HG02610 (cell line): Measurements from ENCODE around the gene CYTH3.
"Not testable (repeated sequence)": the region's sequence is repeated elsewhere in the genome, so short reads cannot be mapped to it uniquely, and the experiment has no call there.

Experiments
- ATAC-seq: cut with Tn5 transposase; IDR thresholded peaks from one replicate; pipeline ENCODE4 v1.9.1; 2021; ENCODE audit warnings: mild to moderate bottlenecking, moderate library complexity; ENCODE audit not compliant: unreplicated experiment

The CYTH3 gene

DNA sequence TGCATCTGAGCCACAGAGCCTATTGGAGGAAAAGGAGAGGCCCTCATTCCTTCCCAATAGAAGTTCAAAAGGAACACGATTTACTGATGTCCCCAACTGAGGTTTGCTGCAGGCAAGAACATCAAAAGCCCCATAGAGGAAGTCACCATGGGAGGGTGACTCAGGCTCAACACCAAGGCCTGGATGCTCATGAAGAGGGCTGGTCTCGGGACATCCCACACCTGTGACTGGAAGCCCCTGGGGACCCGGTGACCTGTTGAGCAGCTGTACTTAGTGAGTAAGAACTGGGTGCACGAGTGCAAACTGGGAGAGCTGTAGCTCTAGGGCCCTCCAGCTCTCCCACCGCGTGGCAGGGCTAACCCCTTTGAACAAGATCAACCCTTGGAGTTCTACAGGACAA, 38.0 kb downstream of the CYTH3 start:
- peak; percentile 93 for ATAC-seq

DNA sequence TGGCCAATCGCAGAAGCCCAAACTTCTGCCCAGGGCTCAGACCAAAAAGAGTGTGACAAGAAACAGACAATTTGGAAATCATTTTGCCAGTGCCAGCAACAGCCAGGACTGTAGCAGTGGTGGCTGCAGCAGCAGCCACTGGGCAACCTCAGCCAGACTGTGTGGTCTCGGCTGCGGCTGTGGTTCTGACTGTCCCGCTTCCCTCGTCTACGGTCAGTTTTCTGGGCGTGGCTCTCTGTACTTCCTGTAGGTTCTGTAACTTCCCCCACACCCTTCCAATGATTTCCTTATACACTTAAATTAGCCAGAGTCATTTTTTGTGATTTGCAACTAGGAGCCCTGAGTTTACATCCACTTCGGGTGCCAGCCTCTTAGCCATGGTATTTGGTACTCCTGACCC, 39.9 kb downstream of the CYTH3 start:
- no peak for ATAC-seq

DNA sequence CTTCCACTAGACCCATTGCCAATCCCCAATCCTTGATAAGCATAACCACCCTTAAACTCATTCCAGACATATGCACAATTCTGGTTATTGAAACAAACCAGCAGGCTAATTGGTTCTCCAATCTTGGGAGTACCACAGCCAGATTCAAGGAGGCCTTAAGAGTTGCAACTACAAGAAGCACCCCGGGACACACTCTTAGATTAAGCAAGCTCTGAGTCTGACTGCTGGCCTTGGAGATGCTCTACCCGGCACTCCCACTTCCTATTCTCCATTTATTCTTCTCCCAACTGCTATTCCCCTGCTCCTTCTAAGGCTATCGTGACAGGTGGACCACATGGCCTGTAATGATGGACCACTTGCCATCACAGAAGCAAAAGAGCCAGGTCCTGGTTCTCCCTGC, 40.3 kb downstream of the CYTH3 start:
- ATAC-seq, result no peak

DNA sequence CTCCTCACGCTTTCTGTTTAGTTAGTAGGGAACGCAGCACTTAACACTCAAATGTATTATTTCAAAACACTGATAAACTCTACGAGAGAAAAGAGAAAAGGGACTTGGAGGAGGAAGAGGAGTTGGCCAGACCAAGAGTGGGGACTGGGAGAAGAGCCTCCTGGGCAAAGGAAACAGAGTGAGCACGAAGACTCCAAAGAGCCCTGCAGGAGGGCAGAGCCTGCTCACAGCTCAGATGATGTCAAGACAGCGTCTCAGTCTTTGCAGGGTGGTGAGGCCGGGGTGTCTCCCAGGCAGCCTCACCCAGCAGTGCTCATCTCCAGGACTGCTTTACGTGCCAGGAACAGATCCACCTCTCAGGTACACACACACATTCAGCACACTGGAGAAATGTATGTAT, 41.2 kb downstream of the CYTH3 start:
- no peak for ATAC-seq

DNA sequence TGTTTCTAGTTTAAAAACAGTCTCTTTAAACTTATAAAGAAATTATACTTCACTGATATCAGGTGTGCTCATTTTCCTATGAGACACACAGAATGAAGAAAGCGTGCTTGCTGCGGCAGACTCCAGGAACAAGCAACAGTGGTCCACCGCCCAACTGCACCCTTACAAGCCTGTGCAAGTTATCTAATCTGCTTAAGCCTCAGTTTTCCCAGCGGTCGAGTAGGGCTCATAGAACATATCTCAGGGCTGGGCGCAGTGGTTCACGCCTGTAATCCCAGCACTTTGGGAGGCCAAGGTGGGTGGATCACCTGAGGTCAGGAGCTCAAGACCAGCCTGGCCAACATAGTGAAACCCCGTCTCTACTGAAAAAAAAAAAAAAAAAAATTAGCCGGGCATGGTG, 43.1 kb downstream of the CYTH3 start:
- ATAC-seq, result not testable (repeated sequence)

DNA sequence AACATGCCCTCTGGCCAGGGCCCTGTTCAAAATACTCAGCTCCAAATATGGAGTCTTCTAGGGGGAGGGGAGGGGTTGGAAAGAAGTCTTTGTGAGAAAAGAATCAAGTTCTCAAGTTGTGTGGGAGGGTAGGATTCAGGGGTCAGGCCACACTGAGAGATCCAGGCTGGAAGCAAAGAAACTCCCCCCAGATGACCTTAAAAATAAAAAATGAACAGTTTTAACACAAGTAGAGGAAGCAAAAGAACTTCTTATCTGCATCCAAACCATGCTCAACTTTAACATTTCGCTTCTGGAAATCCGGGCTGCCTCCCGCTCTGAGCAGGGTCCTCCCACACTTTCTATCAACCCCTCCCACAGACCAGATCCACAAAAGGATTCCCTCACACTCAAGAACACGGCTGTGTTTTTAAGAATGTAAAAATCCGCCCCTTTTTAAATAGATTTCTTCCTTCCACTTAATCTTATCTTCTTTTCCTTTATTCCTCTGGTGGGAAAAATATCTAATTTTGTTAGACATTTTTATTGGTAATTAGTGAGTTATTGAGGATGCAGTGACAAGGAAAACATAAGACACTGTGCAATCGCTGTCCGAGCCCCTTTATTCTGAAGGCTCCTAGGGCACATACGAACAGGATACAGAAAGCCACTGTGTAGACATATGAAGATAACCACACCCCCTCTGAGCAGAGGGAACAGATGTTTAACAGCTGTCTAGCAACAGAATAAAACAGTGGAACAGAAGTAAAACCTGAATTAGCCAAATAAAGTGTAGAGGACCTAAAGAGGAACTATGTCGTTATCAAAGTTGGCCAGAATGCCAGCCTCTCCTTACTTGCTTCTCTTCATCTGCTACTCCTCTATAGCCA, 43.8 kb downstream of the CYTH3 start:
- ATAC-seq, result peak; percentile 86

DNA sequence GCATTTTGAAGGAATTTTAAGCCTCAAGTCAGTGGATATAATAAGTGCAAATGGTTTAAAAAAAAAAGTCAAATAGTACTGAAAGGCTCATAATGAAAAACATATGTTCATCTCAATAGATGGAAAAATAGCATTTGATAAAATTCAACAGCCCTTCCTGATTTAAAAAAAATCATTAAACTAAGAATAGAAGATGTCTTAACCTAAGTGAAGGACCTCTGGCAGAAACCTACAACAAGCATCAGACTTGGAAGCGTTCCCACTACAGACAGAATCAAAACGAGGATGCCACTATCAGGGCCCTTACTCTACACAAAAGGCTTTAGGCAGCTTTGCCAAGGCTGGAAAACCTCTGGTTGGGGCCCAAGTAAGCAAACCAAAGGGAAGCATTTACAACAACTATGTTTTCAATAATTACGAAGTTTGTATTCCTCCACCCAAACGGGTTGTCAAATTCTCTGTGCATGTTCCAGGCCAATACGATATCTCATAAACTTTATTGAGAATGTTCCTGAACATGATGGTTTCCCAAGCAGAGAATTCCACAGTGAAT, 45.1 kb downstream of the CYTH3 start:
- no peak for ATAC-seq

DNA sequence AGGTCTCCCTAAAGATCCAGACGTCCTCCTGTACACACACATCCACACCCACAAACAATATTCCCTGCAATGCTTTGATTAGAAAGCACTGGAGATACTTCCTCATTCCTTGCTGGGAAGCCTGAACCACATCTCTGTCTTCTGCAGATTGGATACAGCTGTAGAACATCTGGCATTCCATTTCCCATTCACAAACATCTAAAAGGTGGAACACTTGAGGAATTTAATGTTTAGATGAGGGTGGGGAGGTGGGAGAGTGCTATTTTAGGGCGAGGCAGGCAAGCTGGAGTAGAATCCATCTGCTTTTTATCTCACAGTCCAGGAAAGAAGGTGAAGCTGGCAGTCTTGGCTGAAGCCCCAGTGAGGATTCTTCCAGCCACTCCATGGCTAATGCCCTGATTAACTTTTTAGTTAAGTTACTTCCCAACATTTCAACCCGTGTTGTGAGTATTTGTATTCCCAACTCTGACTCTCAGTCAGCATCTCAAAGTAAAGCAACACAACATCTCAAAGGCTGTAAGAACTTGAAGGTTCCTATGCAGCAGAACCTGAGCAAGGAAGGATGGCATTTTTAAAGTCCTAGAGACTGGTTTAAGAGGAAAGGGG, 46.1 kb downstream of the CYTH3 start:
- no peak for ATAC-seq

DNA sequence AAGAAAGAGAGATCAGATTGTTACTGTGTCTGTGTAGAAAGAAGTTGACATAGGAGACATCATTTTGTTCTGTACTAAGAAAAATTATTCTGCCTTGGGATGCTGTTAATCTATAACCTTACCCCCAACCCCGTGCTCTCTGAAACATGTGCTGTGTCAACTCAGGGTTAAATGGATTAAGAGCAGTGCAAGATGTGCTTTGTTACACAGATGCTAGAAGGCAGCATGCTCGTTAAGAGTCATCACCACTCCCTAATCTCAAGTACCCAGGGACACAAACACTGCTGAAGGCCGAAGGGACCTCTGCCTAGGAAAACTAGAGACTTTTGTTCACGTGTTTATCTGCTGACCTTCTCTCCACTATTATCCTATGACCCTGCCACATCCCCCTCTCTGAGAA, 49.0 kb downstream of the CYTH3 start:
- ATAC-seq, result not testable (repeated sequence)

DNA sequence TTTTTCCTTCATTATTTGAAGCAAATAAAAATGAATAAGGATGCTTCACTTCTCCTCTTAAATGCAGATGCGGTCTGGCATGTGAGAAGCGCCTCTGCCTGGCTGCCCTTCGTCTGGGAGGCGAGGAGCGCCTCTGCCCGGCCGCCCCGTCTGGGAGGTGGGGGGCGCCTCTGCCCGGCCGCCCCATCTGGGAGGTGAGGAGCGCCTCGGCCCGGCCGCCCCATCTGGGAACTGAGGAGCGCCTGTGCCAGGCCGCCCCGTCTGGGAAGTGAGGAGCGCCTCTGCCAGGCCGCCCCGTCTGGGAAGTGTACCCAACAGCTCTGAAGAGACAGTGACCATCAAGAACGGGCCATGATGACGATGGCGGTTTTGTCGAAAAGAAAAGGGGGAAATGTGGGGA, 49.4 kb downstream of the CYTH3 start:
- ATAC-seq, result not testable (repeated sequence)

DNA sequence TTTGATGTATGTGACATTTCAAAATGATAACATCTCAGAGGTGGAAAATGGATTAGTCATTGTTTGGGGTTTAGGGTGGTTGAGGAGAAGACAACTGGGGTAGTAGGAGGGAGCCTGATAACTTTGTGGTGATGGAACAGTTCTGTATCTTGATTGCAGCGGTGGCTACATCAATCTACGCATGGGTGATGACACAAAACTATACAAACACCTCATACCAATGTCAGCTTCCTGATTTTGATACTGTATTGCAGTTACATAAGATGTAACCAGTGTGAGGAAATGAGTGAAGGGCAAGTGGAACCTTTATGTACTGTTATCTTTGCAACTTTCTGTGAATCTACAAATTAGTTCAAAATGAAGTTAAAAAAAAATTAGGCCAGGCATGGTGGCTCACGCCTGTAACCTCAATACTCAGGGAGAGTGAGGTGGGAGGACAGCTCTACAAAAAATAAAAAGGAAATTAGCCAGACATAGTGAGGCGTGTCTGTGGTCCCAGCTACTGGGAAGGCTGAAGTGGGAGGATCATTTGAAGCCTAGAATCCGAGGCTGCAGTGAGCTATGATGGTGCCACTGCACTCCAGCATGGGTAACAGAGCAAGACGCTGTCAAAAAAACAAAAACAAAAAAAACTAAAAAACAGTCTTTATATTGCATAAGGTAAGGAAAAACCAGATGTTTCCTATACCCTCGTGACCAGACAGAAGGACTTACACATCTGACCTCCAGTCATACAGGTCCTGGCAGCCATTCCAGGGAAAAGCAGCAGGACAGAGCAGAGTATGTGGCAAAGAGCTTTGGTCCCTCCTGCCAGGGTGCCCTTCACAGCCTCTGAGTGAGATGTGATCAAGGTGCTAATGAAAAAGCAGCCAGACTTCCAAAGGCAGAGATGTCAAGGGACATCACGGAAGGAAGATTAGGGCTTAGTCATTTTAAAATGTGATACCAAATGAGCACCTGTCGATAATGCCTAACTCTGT, 50.8 kb downstream of the CYTH3 start:
- peak; percentile 75 for ATAC-seq

DNA sequence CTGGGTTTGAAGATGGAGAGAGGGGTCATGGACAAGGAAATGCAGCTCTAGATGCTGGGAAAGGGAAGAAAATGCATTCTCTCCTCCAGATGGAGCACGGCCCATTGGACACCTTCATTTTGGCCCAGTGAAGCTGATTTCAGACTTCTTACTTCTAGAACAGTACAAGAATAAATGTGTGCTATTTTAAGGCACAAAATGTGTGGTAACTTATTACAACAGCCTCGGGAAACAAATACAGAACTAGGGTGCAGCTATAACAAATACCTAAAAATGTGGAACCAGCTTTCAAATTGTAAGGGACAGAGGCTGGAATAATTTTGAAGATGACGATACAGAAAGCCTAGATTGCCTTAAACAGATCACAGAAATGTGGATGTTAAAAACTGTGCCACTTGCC, 54.1 kb downstream of the CYTH3 start:
- no peak for ATAC-seq

DNA sequence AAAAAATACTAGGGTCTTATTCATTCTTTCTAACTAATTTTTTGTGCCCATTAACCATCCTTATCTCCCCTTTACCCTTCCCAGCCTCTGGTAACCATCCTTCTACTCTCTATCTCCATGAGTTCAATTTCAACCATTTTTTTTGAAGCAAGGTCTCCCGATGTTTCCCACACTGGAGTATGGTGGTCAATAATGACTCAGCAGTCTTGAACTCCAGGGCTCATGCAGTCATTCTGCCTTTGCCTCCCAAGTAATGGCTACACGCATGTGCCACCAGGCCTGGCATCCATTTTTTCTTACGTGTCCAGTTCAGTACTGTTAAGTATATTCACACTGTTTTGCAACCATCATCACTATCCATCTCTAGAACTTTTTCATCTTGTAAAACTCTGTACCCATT, 60.4 kb downstream of the CYTH3 start:
- no peak for ATAC-seq

DNA sequence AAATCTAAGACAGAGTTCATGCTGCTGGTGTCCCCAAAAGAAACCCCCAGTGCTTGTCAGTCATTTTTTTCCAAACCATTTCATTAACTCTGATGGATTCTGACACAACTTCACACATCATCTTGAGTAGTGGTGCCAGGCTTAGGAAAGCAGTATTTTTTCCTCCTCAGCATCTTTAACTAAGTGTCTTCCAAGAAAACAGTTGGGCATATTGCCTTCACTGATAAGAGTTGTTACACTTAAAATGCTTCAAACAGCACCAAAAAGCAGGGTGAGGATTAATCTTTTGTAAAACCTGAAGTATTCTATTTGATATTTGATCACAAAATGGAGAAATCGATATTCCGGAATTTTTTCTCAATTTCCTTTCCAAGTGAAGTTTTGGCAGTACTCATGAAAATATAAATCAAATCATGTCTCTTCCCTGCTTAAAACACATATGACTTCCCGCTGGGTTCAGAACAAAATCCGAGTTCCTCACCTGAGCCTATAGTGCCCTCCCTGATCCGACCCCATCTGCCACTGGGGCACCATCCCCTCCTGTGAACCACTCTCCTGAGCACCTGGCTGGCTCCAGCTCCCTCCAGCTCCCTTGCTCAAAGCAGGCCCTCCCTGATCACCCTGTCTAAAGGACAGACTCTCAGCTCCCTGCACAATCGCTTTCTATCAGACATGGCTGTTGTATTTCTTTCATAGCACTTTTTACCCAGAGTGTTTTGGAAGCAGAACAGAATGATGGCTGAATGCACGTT, 61.6 kb downstream of the CYTH3 start:
- ATAC-seq, result no peak

DNA sequence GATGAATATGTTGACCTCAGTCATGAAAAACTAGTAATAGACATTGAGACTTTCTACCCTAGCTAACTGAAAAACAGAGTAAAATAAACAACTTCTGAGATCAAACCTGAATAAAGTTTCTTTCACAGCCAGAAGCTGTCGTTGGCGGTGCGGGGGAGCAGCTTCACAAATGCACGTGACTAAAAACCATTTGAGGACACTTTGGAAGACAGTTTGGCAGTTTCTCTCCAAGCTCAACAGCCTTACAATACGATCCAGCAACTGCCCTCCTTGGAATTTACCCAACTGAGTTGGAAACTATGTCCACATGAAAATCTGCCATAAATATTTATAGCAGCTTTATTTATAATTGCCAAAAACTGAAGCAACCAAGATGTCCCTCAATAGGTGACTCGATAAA, 63.1 kb downstream of the CYTH3 start:
- ATAC-seq, result no peak

DNA sequence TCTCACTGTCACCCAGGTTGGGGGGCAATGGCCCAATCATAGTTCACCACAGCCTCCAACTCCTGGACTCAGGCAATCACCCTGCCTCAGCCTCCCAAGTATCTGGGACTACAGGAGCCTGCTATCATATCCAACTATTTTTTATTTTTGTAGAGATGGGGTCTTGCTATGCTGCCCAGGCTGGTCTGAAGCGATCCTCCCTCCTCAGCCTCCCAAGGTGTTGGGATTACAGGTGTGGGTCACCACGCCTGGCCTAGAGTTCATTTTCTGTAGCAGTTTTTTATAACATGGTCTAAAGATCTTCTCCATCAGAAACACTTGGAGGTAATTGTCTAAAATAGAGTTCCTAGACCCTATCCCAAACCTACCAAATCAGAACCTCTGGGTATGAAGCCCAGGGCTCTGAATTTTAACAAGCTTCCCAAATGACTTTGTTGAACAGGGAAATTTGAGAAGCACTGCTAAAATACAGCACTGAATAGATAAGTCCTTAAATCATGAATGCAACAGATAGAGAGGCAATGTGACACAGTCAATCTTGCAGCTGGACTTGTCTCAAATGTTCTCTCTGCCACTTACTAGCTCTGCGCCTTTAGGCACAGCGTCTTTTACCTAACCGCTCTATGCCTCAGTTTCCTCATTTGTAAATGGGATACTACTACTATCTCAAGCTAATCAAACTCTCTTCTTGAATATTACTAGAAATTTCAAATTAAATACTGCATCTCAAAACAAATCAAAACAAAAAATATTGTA, 63.7 kb downstream of the CYTH3 start:
- ATAC-seq, result no peak

DNA sequence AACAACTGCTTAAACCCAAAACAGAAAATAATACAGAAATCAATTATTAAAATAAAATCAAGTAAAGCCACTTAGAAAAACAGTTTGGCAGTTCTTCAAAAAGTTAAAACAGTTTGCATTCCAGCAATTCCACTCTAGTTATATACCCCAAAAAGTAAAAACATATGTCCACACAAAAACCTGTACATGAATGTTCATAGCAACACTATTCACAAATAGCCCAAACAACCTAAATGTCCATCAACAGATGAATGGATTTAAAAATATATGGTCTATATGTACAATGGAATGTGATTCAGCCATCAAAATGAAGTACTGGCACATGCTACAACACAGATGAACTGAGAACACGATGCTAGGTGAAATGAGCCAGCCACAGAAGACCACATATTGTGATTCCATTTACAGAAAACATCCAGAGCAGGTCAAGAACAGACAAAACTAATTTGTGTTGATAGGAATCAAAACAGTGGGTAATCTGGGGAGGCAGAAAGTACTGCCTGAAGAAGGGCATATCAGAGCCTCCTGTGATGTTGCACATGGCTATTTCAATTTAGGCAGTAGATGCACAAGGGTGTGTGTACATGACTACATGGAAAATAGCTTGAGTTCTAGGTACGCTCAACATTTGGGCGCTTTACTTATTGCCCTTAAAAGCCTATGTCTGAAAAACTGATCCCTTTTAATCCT, 66.3 kb downstream of the CYTH3 start:
- no peak for ATAC-seq

DNA sequence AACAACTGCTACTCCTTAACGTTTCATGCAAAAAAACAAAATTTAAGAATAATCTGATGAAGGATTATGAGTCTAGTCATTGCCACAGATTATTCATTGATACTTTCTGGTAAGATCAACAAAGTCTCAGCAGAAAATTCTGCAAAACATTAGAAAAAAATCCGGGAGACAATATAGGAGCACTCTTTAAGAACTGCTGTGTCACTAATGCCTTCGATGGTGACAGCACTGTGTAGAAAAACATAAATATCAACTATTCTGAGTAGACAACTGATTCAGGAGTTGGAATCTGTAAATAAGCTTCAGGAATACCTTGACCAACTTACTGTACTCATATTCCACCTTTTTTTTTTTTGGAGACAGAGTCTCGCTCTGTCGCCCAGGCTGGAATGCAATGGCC, 69.0 kb downstream of the CYTH3 start:
- no peak for ATAC-seq

DNA sequence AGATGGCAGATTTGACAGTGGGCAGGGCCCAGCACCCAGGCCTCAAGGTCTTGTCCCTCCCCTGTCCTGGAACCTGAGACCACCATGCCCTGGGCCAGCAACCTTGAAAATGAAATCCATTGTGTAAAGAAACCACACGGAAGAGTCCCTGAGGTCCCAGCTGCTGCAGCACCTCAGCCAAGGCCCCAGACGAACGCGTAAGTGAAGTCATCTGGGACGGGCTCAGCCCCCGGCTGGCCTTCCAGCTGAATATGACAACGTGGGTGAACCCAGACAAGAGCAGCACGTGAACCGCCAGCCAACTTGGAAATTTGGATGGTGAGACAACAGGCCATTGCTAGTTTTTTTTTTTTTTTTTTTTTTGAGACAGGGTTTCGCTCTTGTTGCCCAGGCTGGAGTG, 70.3 kb downstream of the CYTH3 start:
- ATAC-seq, result no peak
